K562 (cell line): ENCODE measurements around the gene OR2C3. TPM values are rescaled to one million over a fixed set of nuclear protein-coding genes. Genes with fewer than 3 reads are reported as not detected.

Experiments
- BHLHE40 ChIP-seq: IDR thresholded peaks from 2 replicates; pipeline ENCODE4 v1.6.1; 2011; ENCODE audit warnings: low read length, improper control_type of control experiment
- CBX2 ChIP-seq: fragments of 200-600 bp; sonication (generic); IDR thresholded peaks from one replicate; pipeline ENCODE4 v1.6.1; 2012; ENCODE audit warnings: mild to moderate bottlenecking, low read length, inconsistent platforms; ENCODE audit not compliant: insufficient read depth, poor library complexity, severe bottlenecking
- CBX8 ChIP-seq: fragments of 200-600 bp; sonication (generic); IDR thresholded peaks from 2 replicates; pipeline ENCODE4 v1.6.1; 2012; ENCODE audit warnings: borderline replicate concordance, mixed run types, low read depth, mild to moderate bottlenecking, moderate library complexity, mixed read lengths, low read length, control low read depth, inconsistent platforms; ENCODE audit not compliant: poor library complexity, severe bottlenecking; ENCODE audit errors: extremely low read depth
- ERF ChIP-seq: fragments of 450-650 bp; formaldehyde crosslinking; IDR thresholded peaks from 2 replicates; pipeline ENCODE4 v1.4.0; 2020; ENCODE audit warnings: mild to moderate bottlenecking, mixed read lengths
- GATA2 ChIP-seq: sonication (generic); formaldehyde crosslinking; IDR thresholded peaks from 2 replicates; pipeline ENCODE4 v1.4.0; 2020; ENCODE audit warnings: mild to moderate bottlenecking, missing genetic modification reagents
- HNRNPK ChIP-seq: fragments of 200-400 bp; formaldehyde crosslinking; IDR thresholded peaks from one replicate; pipeline ENCODE4 v1.6.1; 2018; ENCODE audit warnings: mild to moderate bottlenecking, low read depth, low read length; ENCODE audit not compliant: poor library complexity, severe bottlenecking
- KDM1A ChIP-seq, 2 experiments: fragments of 450-650 bp; IDR thresholded peaks; 2 replicates each; pipeline ENCODE4 v1.6.1; 2016; ENCODE audit warnings: mild to moderate bottlenecking in 2 of 2
- NFIC ChIP-seq: fragments of 450-650 bp; IDR thresholded peaks from 2 replicates; pipeline ENCODE4 v1.6.1; 2017; ENCODE audit warnings: mild to moderate bottlenecking, inconsistent platforms
- NFXL1 ChIP-seq: fragments of 450-650 bp; formaldehyde crosslinking; IDR thresholded peaks from 2 replicates; pipeline ENCODE4 v1.4.0; 2021; ENCODE audit warnings: mild to moderate bottlenecking
- SOX6 ChIP-seq: fragments of 450-650 bp; IDR thresholded peaks from 2 replicates; pipeline ENCODE4 v1.6.1; 2014; ENCODE audit warnings: mild to moderate bottlenecking
- ZEB2 ChIP-seq: fragments of 450-650 bp; IDR thresholded peaks from 2 replicates; pipeline ENCODE4 v1.6.1; 2016
- ZFP36 ChIP-seq: fragments of 150-350 bp; IDR thresholded peaks from 2 replicates; pipeline ENCODE4 v1.6.1; 2018; ENCODE audit warnings: low read length, low read depth; ENCODE audit not compliant: partially characterized antibody
- ZNF174 ChIP-seq: fragments of 250-450 bp; sonication (Bioruptor Pico); IDR thresholded peaks from 2 replicates; pipeline ENCODE4 v1.4.0; 2020; ENCODE audit warnings: mild to moderate bottlenecking
- ZNF282 ChIP-seq: sonication (generic); formaldehyde crosslinking; IDR thresholded peaks from 2 replicates; pipeline ENCODE4 v1.8.1; 2023; ENCODE audit warnings: missing genetic modification reagents
- polyA plus RNA-seq, 8 experiments: library from polyadenylated mRNA; depleted of rRNA in 4 of 8; stranded (reverse) in 5 of 8; unstranded in 3 of 8; fragments of >200 nt; fragmentation: Nextera tagmentation in 2 of 8; fragmentation: Illumina TruSeq in 1 of 8; extraction: Ambion mirVana in 2 of 8; extraction: Trizol in 1 of 8; gene quantifications; 2 replicates each; pipeline versions ENCODE4 v1.2.1 to v1.2.3, GENCODE V29; 2011 to 2014; ENCODE audit warnings: inconsistent platforms in 1 of 8, missing spikeins in 1 of 8
- total RNA-seq, 7 experiments: library from RNA; depleted of rRNA in 6 of 7; stranded (reverse); fragments of >200 nt in 6 of 7; fragmentation: Illumina TruSeq in 2 of 7; extraction: Trizol in 2 of 7; gene quantifications; 2 replicates each; pipeline versions ENCODE4 v1.2.1 to v1.2.3, GENCODE V29; 2011 to 2021; ENCODE audit warnings: low replicate concordance in 1 of 7
- TF ChIP-seq, protein P1 (sequence below): fragments of 250-450 bp; sonication (Bioruptor Pico); IDR thresholded peaks from 2 replicates; pipeline ENCODE4 v1.4.0; 2020
- TF ChIP-seq, protein P2 (sequence below): fragments of 250-450 bp; sonication (Bioruptor Pico); IDR thresholded peaks from 2 replicates; pipeline ENCODE4 v1.4.0; 2020; ENCODE audit warnings: mild to moderate bottlenecking, moderate library complexity, borderline replicate concordance
- TF ChIP-seq, protein P3 (sequence below): fragments of 250-450 bp; sonication (Bioruptor Pico); IDR thresholded peaks from 2 replicates; pipeline ENCODE4 v1.4.0; 2020; ENCODE audit warnings: borderline replicate concordance

The OR2C3 gene
- total and polyA plus RNA-seq, 9 of the 15 experiments (the other 6 are each of a cell fraction or from before 2014, with no cell fraction given): under 0.01 to 0.05 (median 0.03) TPM; not detected in 4

DNA sequence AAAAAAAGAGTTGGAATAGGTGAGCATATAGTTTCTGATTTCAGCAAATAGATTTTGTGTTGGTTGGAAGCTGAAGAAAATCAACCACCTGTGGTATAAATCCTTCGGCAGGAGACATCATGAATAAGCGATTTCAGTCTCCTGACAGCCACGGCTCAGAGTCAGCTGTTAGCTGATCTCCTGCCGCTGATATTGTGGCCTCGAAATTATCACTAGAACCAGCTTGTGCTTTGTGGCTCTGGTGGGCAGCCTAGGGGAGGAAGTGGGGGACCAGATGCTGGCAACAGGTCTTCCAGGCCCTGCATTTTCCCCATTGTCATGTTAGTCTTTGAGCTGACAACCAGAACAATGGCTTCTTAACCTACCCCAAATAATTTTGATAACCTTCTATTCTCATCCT is 11.9 kb upstream of the OR2C3 start (continued):
- TF ChIP-seq, protein P1, sequence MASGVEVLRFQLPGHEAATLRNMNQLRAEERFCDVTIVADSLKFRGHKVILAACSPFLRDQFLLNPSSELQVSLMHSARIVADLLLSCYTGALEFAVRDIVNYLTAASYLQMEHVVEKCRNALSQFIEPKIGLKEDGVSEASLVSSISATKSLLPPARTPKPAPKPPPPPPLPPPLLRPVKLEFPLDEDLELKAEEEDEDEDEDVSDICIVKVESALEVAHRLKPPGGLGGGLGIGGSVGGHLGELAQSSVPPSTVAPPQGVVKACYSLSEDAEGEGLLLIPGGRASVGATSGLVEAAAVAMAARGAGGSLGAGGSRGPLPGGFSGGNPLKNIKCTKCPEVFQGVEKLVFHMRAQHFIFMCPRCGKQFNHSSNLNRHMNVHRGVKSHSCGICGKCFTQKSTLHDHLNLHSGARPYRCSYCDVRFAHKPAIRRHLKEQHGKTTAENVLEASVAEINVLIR: no peak
- TF ChIP-seq ZEB2 (no peak), CBX8 (no peak), SOX6 (peak; percentile 79), ZNF174 (CRISPR knock-in tag) (no peak), NFIC (0 out of 2 replicates have a peak, but pooled peaks have one; percentile 23), BHLHE40 (peak; percentile 53; the same call in 1 of the 2 replicates), KDM1A (IDR thresholded peaks at IDR 0.05) (no peak), CBX2 (no peak), NFXL1 (no peak), HNRNPK (no peak), ZFP36 (no peak), ERF (0 out of 2 replicates have a peak, but pooled peaks have one; percentile 25), ZNF282 (CRISPR knock-in tag) (no peak), GATA2 (CRISPR knock-in tag) (no peak)
- TF ChIP-seq, protein P2, sequence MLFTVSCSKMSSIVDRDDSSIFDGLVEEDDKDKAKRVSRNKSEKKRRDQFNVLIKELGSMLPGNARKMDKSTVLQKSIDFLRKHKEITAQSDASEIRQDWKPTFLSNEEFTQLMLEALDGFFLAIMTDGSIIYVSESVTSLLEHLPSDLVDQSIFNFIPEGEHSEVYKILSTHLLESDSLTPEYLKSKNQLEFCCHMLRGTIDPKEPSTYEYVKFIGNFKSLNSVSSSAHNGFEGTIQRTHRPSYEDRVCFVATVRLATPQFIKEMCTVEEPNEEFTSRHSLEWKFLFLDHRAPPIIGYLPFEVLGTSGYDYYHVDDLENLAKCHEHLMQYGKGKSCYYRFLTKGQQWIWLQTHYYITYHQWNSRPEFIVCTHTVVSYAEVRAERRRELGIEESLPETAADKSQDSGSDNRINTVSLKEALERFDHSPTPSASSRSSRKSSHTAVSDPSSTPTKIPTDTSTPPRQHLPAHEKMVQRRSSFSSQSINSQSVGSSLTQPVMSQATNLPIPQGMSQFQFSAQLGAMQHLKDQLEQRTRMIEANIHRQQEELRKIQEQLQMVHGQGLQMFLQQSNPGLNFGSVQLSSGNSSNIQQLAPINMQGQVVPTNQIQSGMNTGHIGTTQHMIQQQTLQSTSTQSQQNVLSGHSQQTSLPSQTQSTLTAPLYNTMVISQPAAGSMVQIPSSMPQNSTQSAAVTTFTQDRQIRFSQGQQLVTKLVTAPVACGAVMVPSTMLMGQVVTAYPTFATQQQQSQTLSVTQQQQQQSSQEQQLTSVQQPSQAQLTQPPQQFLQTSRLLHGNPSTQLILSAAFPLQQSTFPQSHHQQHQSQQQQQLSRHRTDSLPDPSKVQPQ (CRISPR knock-in tag): 0 out of 2 replicates have a peak, but pooled peaks have one; percentile 54
- TF ChIP-seq, protein P3, sequence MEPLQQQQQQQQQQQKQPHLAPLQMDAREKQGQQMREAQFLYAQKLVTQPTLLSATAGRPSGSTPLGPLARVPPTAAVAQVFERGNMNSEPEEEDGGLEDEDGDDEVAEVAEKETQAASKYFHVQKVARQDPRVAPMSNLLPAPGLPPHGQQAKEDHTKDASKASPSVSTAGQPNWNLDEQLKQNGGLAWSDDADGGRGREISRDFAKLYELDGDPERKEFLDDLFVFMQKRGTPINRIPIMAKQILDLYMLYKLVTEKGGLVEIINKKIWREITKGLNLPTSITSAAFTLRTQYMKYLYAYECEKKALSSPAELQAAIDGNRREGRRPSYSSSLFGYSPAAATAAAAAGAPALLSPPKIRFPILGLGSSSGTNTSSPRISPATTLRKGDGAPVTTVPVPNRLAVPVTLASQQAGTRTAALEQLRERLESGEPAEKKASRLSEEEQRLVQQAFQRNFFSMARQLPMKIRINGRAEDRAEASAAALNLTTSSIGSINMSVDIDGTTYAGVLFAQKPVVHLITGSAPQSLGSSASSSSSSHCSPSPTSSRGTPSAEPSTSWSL (CRISPR knock-in tag): no peak
